CD4-positive, alpha-beta T cell treated with Interleukin-15 for 1 hour (primary cell): Measurements from ENCODE around the gene MDH1B.

Experiments
- DNase-seq: peaks from one replicate; pipeline ENCODE4 v3.0.0-alpha.2; 2020

Gene MDH1B

GRCh38 chr2:206693399-206694137 is 71.6 kb downstream of the MDH1B start:
- DNase-seq, result no peak

- DNase-seq, result no peak
Measured at GRCh38 chr2:206692971-206693370, 72.2 kb downstream of the MDH1B start.

- no peak for DNase-seq
Measured at GRCh38 chr2:206688990-206689389, 76.1 kb downstream of the MDH1B start.

- no peak for DNase-seq
Measured at GRCh38 chr2:206688453-206688852, 76.7 kb downstream of the MDH1B start.
